ENCODE measurements around the gene ACRV1.

- TF ChIP-seq CTCF (IDR thresholded peaks at IDR 0.05) (no peak), POLR2A (IDR thresholded peaks at IDR 0.05) (no peak)
These were observed 4.6 kb upstream of the ACRV1 start for GRCh38 chr11:125685228-125685627.
